ENCODE results near the gene WNK3.
"Not testable (repeated sequence)": the region's sequence is repeated elsewhere in the genome, so short reads cannot be mapped to it uniquely, and the experiment has no call there.

GRCh38 chrX:54384661-54385060, 26.8 kb upstream of the WNK3 start:
- not testable (repeated sequence) for TF ChIP-seq EZH2 (IDR thresholded peaks at IDR 0.05; ENCODE audit: borderline replicate concordance, low read length); CTCF (conservative IDR thresholded peaks at IDR 0.05 in 1 of 2, IDR thresholded peaks at IDR 0.05 in 1 of 2; ENCODE audit: extremely low read depth in 1 of 2, insufficient read depth in 1 of 2, low read depth in 1 of 2, low read length in 2 of 2)

Data from mammary epithelial cell (primary cell).